Colonic mucosa (tissue), 4 donors: ENCODE measurements around the gene ABHD8. TPM values are rescaled to one million over a fixed set of nuclear protein-coding genes. Genes with fewer than 3 reads are reported as not detected.

Experiments
- DNase-seq: peaks from one replicate; pipeline ENCODE4 v3.0.0-alpha.2; 2020
- H3K27ac ChIP-seq: fragments of 200-600 bp; one replicate; pipeline ENCODE4 v1.8.0; 2021
- H3K27me3 ChIP-seq: fragments of 200-600 bp; one replicate; pipeline ENCODE4 v1.8.0; 2021
- H3K36me3 ChIP-seq: fragments of 200-600 bp; one replicate; pipeline ENCODE4 v1.8.0; 2021
- H3K4me1 ChIP-seq: fragments of 200-600 bp; one replicate; pipeline ENCODE4 v1.8.0; 2021; ENCODE audit warnings: mild to moderate bottlenecking
- H3K4me3 ChIP-seq: fragments of 200-600 bp; one replicate; pipeline ENCODE4 v1.8.0; 2021
- H3K9ac ChIP-seq, 2 donors: one replicate each; pipeline ENCODE4 v1.7.0; 2013; ENCODE audit warnings: control low read depth in 2 of 2, low read depth in 2 of 2, low read length in 2 of 2
- H3K9me3 ChIP-seq: fragments of 200-600 bp; one replicate; pipeline ENCODE4 v1.8.0; 2021
- intact Hi-C: fragments of 100-400 bp; cut with DNase I; formaldehyde crosslinking; loops from one replicate; pipeline ENCODE4 v1.14.1; 2022
- total RNA-seq, 2 donors: library from RNA; stranded (reverse); fragmentation: NEBNext Ultra II Directional in 1 of 2; extraction: Animal tissue kit (Norgen Biotek cat#: 25700) in 1 of 2; gene quantifications; one replicate each; pipeline ENCODE4 v1.2.1, GENCODE V29; 2021
- TF ChIP-seq, protein P1 (sequence below): fragments of 200-600 bp; IDR thresholded peaks from one replicate; pipeline ENCODE4 v1.8.0; 2022; ENCODE audit warnings: antibody characterized with exemption, mild to moderate bottlenecking
- donor health status: healthy.
- donor health status: DM: no; HTN: no; CAD: no.
- donor health status: DM: no; HTN: no; CAD: no.

ABHD8 gene
- total RNA-seq, 2 donors from 2014 or later = 4.3 to 5.2 TPM

DNA sequence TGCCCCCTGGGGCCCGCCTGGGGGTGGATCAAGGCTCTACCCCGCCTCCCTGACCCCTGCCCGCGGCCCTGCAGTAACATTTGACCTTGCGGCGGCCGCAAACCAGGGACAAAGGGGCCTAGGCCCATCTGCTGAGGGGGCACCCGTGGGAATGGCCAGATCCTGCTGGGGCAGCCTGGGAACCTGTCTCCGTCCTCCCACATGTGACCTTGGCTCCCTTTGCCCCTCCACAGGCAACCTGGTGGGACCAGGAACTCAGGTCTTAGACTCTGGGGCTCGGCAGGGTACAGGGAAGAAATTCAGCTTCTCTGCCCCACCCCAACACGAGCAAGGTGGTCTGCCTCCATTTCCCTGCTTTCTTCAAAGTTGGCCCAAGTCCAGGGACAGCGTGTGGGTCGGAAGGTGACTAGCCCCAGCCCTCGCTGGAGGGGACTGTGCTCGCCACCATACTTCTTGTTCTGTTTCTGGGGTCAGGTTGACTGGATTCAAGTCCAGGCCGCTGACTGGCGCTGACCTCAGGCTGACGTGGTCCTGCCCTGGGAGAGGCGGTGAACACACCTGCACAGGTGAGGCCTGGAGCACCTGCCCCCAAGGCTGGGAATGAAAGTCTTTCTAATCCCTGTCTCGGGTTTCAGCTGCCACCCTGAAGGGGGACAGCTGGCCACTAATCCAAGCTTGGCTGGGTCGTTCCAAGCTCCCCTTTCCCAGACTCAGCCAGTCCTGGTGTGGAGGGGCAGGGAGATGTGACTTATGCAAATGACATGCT is 55.0 kb downstream of the ABHD8 start:
- Histone ChIP-seq H3K4me3 (no peak overlapping the region), H3K4me1 (peaks cover 23% of the 10 kb centered on the region), H3K27me3 (no peaks in the 10 kb centered on the region), H3K27ac (peak overlapping the region; percentile 93), H3K36me3 (no peaks in the 10 kb centered on the region), H3K9me3 (no peaks in the 10 kb centered on the region), H3K9ac (peak overlapping the region; percentile 43 to 74)
- intact Hi-C loops = no loop called here
- TF ChIP-seq, protein P1, sequence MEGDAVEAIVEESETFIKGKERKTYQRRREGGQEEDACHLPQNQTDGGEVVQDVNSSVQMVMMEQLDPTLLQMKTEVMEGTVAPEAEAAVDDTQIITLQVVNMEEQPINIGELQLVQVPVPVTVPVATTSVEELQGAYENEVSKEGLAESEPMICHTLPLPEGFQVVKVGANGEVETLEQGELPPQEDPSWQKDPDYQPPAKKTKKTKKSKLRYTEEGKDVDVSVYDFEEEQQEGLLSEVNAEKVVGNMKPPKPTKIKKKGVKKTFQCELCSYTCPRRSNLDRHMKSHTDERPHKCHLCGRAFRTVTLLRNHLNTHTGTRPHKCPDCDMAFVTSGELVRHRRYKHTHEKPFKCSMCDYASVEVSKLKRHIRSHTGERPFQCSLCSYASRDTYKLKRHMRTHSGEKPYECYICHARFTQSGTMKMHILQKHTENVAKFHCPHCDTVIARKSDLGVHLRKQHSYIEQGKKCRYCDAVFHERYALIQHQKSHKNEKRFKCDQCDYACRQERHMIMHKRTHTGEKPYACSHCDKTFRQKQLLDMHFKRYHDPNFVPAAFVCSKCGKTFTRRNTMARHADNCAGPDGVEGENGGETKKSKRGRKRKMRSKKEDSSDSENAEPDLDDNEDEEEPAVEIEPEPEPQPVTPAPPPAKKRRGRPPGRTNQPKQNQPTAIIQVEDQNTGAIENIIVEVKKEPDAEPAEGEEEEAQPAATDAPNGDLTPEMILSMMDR = no peak
- peak; percentile 75 for DNase-seq

DNA sequence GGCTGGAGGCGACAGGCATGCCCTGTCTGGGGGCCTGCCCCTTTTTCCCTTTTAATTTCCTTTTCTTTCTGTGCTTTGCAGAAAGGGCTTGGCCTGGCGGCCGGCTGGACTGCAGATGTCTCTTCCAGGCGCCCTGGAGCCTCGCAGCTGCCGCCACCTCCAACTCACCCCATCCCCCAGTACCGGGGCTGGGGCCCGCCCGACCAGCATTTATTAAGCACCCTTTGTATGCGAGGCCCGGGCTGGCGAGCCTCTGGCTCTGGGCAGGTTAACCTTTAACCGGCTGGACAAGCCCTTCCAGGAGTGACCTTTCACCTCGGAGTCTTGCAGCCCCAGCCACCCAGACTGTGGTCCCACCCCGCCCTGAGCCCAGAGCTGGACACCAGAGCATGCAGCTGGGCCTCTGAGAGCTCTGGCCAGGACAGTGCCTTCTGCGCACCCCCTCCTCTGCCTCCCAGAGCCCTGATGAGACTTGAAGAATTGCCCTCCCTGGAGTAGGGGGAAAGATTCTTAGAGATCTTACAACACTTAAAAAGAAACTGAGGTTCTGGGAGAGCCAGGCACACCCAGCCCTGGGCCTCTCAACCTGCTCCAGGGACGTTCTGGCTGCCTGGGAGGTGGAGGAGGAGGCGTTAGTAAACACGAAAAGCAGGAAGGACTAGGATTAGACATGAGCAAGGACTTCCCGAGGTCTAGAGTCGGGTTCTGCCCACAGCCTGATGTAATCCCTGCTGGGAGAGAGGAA is 56.4 kb downstream of the ABHD8 start:
- no peaks in the 10 kb centered on the region for H3K36me3 ChIP-seq
- peak overlapping the region; percentile 64 to 74 for H3K9ac ChIP-seq
- intact Hi-C loops = no loop called here
- TF ChIP-seq, protein P1 = no peak
- no peaks in the 10 kb centered on the region for H3K9me3 ChIP-seq
- no peaks in the 10 kb centered on the region for H3K27me3 ChIP-seq
- H3K27ac ChIP-seq = peak overlapping the region; percentile 93
- H3K4me3 ChIP-seq = peak overlapping the region; percentile 31
- DNase-seq = peak; percentile 81
- peaks cover 32% of the 10 kb centered on the region for H3K4me1 ChIP-seq

DNA sequence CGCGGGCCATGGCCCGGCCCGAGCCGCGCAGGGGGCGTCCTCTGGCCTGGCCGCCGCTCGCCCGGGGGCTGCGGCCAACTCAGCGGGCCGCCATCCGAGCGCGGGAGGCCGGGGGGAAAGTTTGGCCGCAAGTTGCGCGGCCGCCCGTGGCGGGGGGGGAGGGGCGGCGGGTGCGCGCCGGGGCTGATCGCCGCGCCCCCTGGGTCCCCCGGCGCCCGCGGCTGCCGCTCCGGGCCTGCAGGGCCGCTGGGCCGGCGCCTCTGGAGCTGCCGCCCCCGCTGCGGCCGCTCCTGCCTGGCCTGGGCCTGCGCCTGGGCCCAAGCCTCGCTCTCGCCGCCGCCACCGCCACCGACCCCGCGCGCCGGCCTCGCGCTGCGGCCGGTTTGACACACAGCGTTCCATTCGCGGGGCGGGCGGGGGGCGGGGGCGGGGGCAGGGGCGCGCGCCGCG is 57.7 kb downstream of the ABHD8 start, which contains the start of gene NR2F6:
Gene NR2F6 (minus strand): TSS at position 385 of the 450 bp plus-strand sequence. CDS start 699 bp downstream, outside the sequence.
- Histone ChIP-seq H3K9ac (peak within 1 kb of the TSS; percentile 85 to 95), H3K4me3 (peak within 1 kb of the TSS; percentile 80), H3K27ac (peak within 1 kb of the TSS; percentile 93), H3K9me3 (no peaks in the 10 kb centered on the region), H3K36me3 (no peaks in the 10 kb centered on the region), H3K27me3 (no peaks in the 10 kb centered on the region), H3K4me1 (peaks cover 38% of the 10 kb centered on the region)
- intact Hi-C loops = no loop called here
- TF ChIP-seq, protein P1 = no peak
- DNase-seq = no peak

DNA sequence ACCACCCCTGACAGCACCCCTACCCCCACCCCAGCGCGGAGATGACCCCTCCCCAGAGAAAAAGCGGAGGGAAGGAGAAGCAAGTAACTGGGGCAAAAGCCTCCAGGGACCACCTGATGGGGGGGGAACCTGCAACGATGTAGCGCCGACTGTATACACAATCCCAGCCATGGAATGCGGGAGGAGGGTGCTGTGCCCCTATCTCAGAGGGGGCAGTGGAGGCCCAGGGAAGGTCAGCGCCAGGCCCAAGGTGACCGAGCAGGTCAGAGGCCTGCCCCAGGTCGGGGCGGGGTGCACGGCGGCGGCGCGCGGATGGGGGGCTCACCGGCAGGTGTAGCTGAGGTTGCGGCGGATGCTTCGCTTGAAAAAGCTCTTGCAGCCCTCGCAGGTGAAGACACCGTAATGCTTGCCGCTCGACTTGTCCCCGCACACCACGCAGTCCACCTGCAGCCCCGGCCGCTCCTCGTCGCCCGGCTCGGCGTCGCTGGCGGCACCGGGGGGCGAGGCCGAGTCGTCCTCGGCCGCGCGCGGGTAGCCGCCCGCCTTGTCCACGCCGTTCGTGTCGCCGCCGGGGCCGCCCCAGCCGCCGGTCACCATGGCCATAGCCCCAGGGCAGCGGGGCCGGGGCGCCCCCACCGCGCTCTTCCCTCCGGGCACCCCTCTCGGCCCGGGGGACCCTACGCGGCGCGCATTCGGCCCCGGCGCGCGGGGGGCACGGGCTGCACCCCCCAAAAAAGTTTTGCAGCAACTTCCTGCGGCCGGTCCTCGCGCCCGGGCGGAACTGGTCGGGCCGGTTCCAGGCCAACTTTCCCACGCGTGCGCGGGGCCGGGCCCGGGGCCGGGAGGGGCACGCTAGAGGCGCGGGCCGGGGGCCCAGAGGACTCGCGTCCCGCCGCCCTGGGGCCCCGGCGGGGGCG is 58.3 kb downstream of the ABHD8 start:
- TF ChIP-seq, protein P1 = no peak
- no peaks in the 10 kb centered on the region for H3K36me3 ChIP-seq
- H3K9me3 ChIP-seq = no peaks in the 10 kb centered on the region
- H3K4me1 ChIP-seq = peaks cover 45% of the 10 kb centered on the region
- DNase-seq = peak; percentile 51
- H3K4me3 ChIP-seq = peak overlapping the region; percentile 80
- peak overlapping the region; percentile 85 to 95 for H3K9ac ChIP-seq
- no peaks in the 10 kb centered on the region for H3K27me3 ChIP-seq
- intact Hi-C loops = no loop called here
- peak overlapping the region; percentile 86 for H3K27ac ChIP-seq
